CD14-positive monocyte (primary cell): ENCODE results near the gene HIVEP3. TPM values are rescaled to one million over a fixed set of nuclear protein-coding genes. Genes with fewer than 3 reads are reported as not detected.

Experiments used
- DNase-seq, 3 donors: peaks; one replicate each; pipeline ENCODE4 v3.0.0-alpha.2; 2011 to 2022
- H2AFZ ChIP-seq: 2 replicates; pipeline ENCODE4 v1.6.0; 2012; ENCODE audit warnings: mild to moderate bottlenecking, low read depth, low read length, inconsistent platforms; ENCODE audit not compliant: insufficient read depth, poor library complexity, severe bottlenecking
- H3K27ac ChIP-seq, 2 donors: 1 replicate in 1 of 2; 2 replicates in 1 of 2; pipeline ENCODE4 v1.5.1; 2012 to 2013; ENCODE audit warnings: low read length in 2 of 2, control low read depth in 1 of 2, inconsistent platforms in 1 of 2, low read depth in 1 of 2, mild to moderate bottlenecking in 1 of 2
- H3K27me3 ChIP-seq, 2 donors: one replicate each; pipeline versions ENCODE4 v1.6.0 to v1.6.1; 2011 to 2013; ENCODE audit warnings: low read length in 2 of 2; ENCODE audit not compliant: control insufficient read depth in 2 of 2, insufficient read depth in 2 of 2
- H3K36me3 ChIP-seq, 2 donors: replicated peaks in 1 of 2; 1 replicate in 1 of 2; 2 replicates in 1 of 2; pipeline versions ENCODE4 v1.5.1 to v1.6.1; 2012 to 2013; ENCODE audit warnings: low read length in 2 of 2, control low read depth in 1 of 2, inconsistent platforms in 1 of 2, mild to moderate bottlenecking in 1 of 2; ENCODE audit not compliant: insufficient read depth in 2 of 2, control insufficient read depth in 1 of 2
- H3K4me1 ChIP-seq, 2 donors: 1 replicate in 1 of 2; 2 replicates in 1 of 2; pipeline versions ENCODE4 v1.5.1 to v1.6.1; 2012 to 2013; ENCODE audit warnings: low read length in 2 of 2, control low read depth in 1 of 2, inconsistent platforms in 1 of 2, mild to moderate bottlenecking in 1 of 2, moderate library complexity in 1 of 2; ENCODE audit not compliant: insufficient read depth in 2 of 2, control insufficient read depth in 1 of 2
- H3K4me2 ChIP-seq: replicated peaks from 2 replicates; pipeline ENCODE3; 2012; ENCODE audit warnings: low read length, moderate library complexity, mild to moderate bottlenecking; ENCODE audit not compliant: poor library complexity, severe bottlenecking; ENCODE audit errors: extremely low read depth
- H3K4me3 ChIP-seq, 3 experiments: fragments of 200-600 bp in 1 of 3; sonication (generic) in 1 of 3; replicated peaks in 1 of 3; 1 replicate in 2 of 3; 2 replicates in 1 of 3; pipeline ENCODE4 v1.5.1; 2011 to 2013; ENCODE audit warnings: low read length in 3 of 3, mild to moderate bottlenecking in 3 of 3, control low read depth in 2 of 3, low read depth in 2 of 3, inconsistent platforms in 1 of 3, moderate library complexity in 1 of 3
- H3K79me2 ChIP-seq: 2 replicates; pipeline ENCODE4 v1.6.0; 2012; ENCODE audit warnings: mild to moderate bottlenecking, control low read depth, inconsistent platforms, low read length, moderate library complexity; ENCODE audit not compliant: insufficient read depth
- H3K9ac ChIP-seq: 2 replicates; pipeline ENCODE4 v1.6.0; 2017; ENCODE audit warnings: low read length, mild to moderate bottlenecking; ENCODE audit not compliant: insufficient read depth, poor library complexity, severe bottlenecking
- H3K9me3 ChIP-seq, 2 donors: replicated peaks in 1 of 2; 1 replicate in 1 of 2; 2 replicates in 1 of 2; pipeline versions ENCODE4 v1.5.1 to v1.6.1; 2012 to 2013; ENCODE audit warnings: low read length in 2 of 2, control low read depth in 1 of 2; ENCODE audit not compliant: control insufficient read depth in 1 of 2, insufficient read depth in 1 of 2
- H4K20me1 ChIP-seq: 2 replicates; pipeline ENCODE4 v1.6.0; 2012; ENCODE audit warnings: mild to moderate bottlenecking, low read length, control low read depth, moderate library complexity; ENCODE audit not compliant: insufficient read depth
- H3K27ac Mint-ChIP-seq, 7 donors: one replicate each; pipeline ENCODE4 v1.8.0; 2020; ENCODE audit warnings: mild to moderate bottlenecking in 7 of 7, mixed read lengths in 7 of 7, moderate library complexity in 6 of 7, inconsistent platforms in 2 of 7
- H3K27me3 Mint-ChIP-seq, 3 donors: one replicate each; pipeline ENCODE4 v1.8.0; 2021 to 2022; ENCODE audit warnings: low read depth in 3 of 3, mild to moderate bottlenecking in 3 of 3, mixed read lengths in 3 of 3, moderate library complexity in 3 of 3, inconsistent platforms in 1 of 3
- H3K36me3 Mint-ChIP-seq, 2 donors: one replicate each; pipeline ENCODE4 v1.8.0; 2020; ENCODE audit warnings: mixed read lengths in 2 of 2, inconsistent platforms in 1 of 2, mild to moderate bottlenecking in 1 of 2
- H3K4me1 Mint-ChIP-seq: one replicate; pipeline ENCODE4 v1.8.0; 2020; ENCODE audit warnings: mild to moderate bottlenecking, mixed read lengths
- H3K4me3 Mint-ChIP-seq, 2 donors: one replicate each; pipeline ENCODE4 v1.8.0; 2020; ENCODE audit warnings: mild to moderate bottlenecking in 2 of 2, mixed read lengths in 2 of 2, moderate library complexity in 1 of 2
- H3K9me3 Mint-ChIP-seq, 7 donors: one replicate each; pipeline ENCODE4 v1.8.0; 2020 to 2022; ENCODE audit warnings: mixed read lengths in 7 of 7, mild to moderate bottlenecking in 6 of 7, moderate library complexity in 6 of 7, inconsistent platforms in 2 of 7
- WGBS: methylation state at CpG from one replicate; pipeline ENCODE4 v1.1.5; 2013; ENCODE audit warnings: missing lambda C conversion rate; ENCODE audit not compliant: insufficient coverage; 5-methylcytosine and 5-hydroxymethylcytosine counted together
- intact Hi-C, 2 donors: fragments of 100-400 bp; cut with micrococcal nuclease; formaldehyde crosslinking; loops; one replicate each; pipeline versions ENCODE4 v1.15.0 to v1.15.1; 2023
- polyA plus RNA-seq, 3 donors: library from polyadenylated mRNA; depleted of rRNA in 1 of 3; unstranded in 2 of 3; stranded (reverse) in 1 of 3; fragments of 300-500 nt in 2 of 3; fragments of >200 nt in 1 of 3; fragmentation: Illumina TruSeq in 2 of 3; gene quantifications; 1 replicate in 2 of 3; 2 replicates in 1 of 3; pipeline ENCODE4 v1.2.3, GENCODE V29; 2012 to 2021
- TF ChIP-seq, protein P1 (sequence below): fragments of 200-600 bp; IDR thresholded peaks from one replicate; pipeline ENCODE4 v1.8.0; 2022; ENCODE audit warnings: antibody characterized with exemption, mild to moderate bottlenecking

HIVEP3 gene
- polyA plus RNA-seq, 3 donors, result 1.2 to 3.7 (median 1.8) TPM

DNA sequence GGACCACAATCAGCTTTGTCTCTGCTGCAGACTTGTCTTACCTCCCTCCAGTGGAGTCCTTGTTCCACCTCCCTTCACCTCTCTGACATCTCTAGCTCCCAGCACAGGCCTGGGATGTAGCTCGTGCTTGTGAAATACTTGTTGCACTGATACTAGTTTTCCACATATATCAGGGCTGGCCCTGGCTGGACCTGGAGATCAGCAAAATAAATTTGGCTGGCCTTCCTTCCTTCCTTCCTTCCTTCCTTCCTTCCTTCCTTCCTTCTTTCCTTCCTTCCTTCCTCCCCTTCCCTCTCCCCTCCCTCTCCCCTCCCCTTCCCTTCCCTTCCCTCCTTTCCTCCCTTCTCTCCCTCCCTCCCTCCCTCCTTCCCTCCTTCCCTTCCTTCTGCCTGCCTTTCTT lies 196.5 kb downstream of the HIVEP3 start:
- intact Hi-C loops, result loop anchor here (5.0 to 10.0 kb wide), 4 partner anchors 40 to 147 kb away; no protein-coding TSS in a partner anchor
- Mint-ChIP-seq H3K4me3 (no peak overlapping the region), H3K27ac (peak overlapping the region in 4 of 7 donors; percentile 25 to 80 (median 70))

GRCh38 chr1:41720861-41721410 lies 197.8 kb downstream of the HIVEP3 start:
- Mint-ChIP-seq H3K4me1 (peaks cover 83% of the 10 kb centered on the region), H3K27ac (peak overlapping the region in 3 of 7 donors; percentile 6 to 56 (median 37)), H3K9me3 (peaks cover 0 to 1% (median 0%) of the 10 kb centered on the region in 7 donors), H3K4me3 (no peak overlapping the region), H3K36me3 (no peaks in the 10 kb centered on the region), H3K27me3 (peaks cover 0 to 3% (median 1%) of the 10 kb centered on the region in 3 donors)
- H3K36me3 ChIP-seq, result no peaks in the 10 kb centered on the region
- intact Hi-C loops, result loop anchor here (5.0 to 10.0 kb wide), 4 partner anchors 39 to 146 kb away; no protein-coding TSS in a partner anchor
- H2AFZ ChIP-seq, result no peak overlapping the region
- H3K9ac ChIP-seq, result no peak overlapping the region
- no peak overlapping the region for H3K27ac ChIP-seq
- H3K4me3 ChIP-seq, result no peak overlapping the region
- no peak overlapping the region for H3K4me2 ChIP-seq
- 29% methylated on average over 2 of the region's 12 CpGs for WGBS
- H3K4me1 ChIP-seq, result peaks cover 80 to 88% of the 10 kb centered on the region in 2 donors
- no peaks in the 10 kb centered on the region for H3K79me2 ChIP-seq
- DNase-seq, result peak in 2 of 3 donors; percentile 27 to 40
- H3K9me3 ChIP-seq, result no peaks in the 10 kb centered on the region
- TF ChIP-seq, protein P1, sequence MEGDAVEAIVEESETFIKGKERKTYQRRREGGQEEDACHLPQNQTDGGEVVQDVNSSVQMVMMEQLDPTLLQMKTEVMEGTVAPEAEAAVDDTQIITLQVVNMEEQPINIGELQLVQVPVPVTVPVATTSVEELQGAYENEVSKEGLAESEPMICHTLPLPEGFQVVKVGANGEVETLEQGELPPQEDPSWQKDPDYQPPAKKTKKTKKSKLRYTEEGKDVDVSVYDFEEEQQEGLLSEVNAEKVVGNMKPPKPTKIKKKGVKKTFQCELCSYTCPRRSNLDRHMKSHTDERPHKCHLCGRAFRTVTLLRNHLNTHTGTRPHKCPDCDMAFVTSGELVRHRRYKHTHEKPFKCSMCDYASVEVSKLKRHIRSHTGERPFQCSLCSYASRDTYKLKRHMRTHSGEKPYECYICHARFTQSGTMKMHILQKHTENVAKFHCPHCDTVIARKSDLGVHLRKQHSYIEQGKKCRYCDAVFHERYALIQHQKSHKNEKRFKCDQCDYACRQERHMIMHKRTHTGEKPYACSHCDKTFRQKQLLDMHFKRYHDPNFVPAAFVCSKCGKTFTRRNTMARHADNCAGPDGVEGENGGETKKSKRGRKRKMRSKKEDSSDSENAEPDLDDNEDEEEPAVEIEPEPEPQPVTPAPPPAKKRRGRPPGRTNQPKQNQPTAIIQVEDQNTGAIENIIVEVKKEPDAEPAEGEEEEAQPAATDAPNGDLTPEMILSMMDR, result no peak
- no peaks in the 10 kb centered on the region for H3K27me3 ChIP-seq
- H4K20me1 ChIP-seq, result no peaks in the 10 kb centered on the region

More for the DNA sequence above, 196.5 kb downstream of the HIVEP3 start:
- no peaks in the 10 kb centered on the region for H4K20me1 ChIP-seq
- Mint-ChIP-seq H3K9me3 (peaks cover 0 to 1% (median 0%) of the 10 kb centered on the region in 7 donors), H3K36me3 (peaks cover 0 to 4% of the 10 kb centered on the region in 2 donors), H3K27me3 (peaks cover 0 to 3% (median 0%) of the 10 kb centered on the region in 3 donors), H3K4me1 (peaks cover 83% of the 10 kb centered on the region)
- TF ChIP-seq, protein P1, result no peak
- H2AFZ ChIP-seq, result no peak overlapping the region
- peaks cover 80 to 88% of the 10 kb centered on the region in 2 donors for H3K4me1 ChIP-seq
- H3K4me3 ChIP-seq, result no peak overlapping the region
- DNase-seq, result no peak
- no peaks in the 10 kb centered on the region for H3K9me3 ChIP-seq
- H3K4me2 ChIP-seq, result no peak overlapping the region
- no peaks in the 10 kb centered on the region for H3K27me3 ChIP-seq
- no peak overlapping the region for H3K9ac ChIP-seq
- 90% methylated on average over 1 of the region's 1 CpG for WGBS
- H3K36me3 ChIP-seq, result no peaks in the 10 kb centered on the region
- no peaks in the 10 kb centered on the region for H3K79me2 ChIP-seq
- H3K27ac ChIP-seq, result no peak overlapping the region
